ENCODE data around the gene MYEOV. TPM values are rescaled to one million over a fixed set of nuclear protein-coding genes. Genes with fewer than 3 reads are reported as not detected.

Gene MYEOV
- total RNA-seq, 3 donors from 2014 or later (not counting 1 experiment from before 2014, with no cell fraction given) = 1.1 to 1.2 TPM; not detected in 1

DNA sequence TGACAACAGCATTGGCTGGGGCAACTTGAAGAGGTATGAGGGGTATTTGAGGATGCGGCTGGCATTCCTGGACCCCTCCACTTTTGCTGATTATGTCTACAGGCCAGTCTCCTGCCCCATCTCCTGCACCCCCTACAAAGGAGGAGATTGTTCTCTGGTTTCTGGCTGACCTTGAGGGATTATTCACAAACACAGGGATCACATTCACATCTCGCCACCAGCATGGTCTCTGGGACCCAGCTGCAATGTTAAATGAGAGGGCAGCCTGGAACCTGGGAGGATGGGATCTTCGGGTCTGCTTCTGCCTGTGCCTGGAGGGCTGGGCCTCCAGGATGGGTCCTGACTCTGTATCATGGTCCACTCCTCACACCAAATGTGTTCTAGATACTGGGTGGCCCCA is 32.8 kb upstream of the MYEOV start:
- Histone ChIP-seq H3K4me1 (ENCODE audit: control insufficient read depth, insufficient read depth, low read length) (no peaks in the 10 kb centered on the region), H3K4me3 (ENCODE audit: low read length) (no peak overlapping the region), H3K27me3 (ENCODE audit: control insufficient read depth, insufficient read depth, low read length) (no peaks in the 10 kb centered on the region), H3K36me3 (ENCODE audit: control insufficient read depth, insufficient read depth, low read length) (no peaks in the 10 kb centered on the region), H3K27ac (ENCODE audit: low read length) (no peak overlapping the region), H3K9me3 (ENCODE audit: control insufficient read depth, insufficient read depth, low read length) (no peaks in the 10 kb centered on the region)
- 85% methylated on average over 2 of the region's 3 CpGs for WGBS (ENCODE audit: insufficient coverage)
- no peak for DNase-seq
- ATAC-seq = no peak
- no peak overlapping the region for H3K4me3 Mint-ChIP-seq
- H3K9me3 Mint-ChIP-seq = peaks cover 0 to 6% of the 10 kb centered on the region in 2 donors
- no peaks in the 10 kb centered on the region for H3K36me3 Mint-ChIP-seq
- peaks cover 23 to 33% of the 10 kb centered on the region in 2 donors for H3K27me3 Mint-ChIP-seq (ENCODE audit: low read depth in 2 of 2)
- H3K4me1 Mint-ChIP-seq = peaks cover 0 to 5% of the 10 kb centered on the region in 2 donors
- intact Hi-C loops (cut with micrococcal nuclease) = no loop called here
- TF ChIP-seq, protein P1, sequence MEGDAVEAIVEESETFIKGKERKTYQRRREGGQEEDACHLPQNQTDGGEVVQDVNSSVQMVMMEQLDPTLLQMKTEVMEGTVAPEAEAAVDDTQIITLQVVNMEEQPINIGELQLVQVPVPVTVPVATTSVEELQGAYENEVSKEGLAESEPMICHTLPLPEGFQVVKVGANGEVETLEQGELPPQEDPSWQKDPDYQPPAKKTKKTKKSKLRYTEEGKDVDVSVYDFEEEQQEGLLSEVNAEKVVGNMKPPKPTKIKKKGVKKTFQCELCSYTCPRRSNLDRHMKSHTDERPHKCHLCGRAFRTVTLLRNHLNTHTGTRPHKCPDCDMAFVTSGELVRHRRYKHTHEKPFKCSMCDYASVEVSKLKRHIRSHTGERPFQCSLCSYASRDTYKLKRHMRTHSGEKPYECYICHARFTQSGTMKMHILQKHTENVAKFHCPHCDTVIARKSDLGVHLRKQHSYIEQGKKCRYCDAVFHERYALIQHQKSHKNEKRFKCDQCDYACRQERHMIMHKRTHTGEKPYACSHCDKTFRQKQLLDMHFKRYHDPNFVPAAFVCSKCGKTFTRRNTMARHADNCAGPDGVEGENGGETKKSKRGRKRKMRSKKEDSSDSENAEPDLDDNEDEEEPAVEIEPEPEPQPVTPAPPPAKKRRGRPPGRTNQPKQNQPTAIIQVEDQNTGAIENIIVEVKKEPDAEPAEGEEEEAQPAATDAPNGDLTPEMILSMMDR (IDR thresholded peaks at IDR 0.05) = no peak
- H3K27ac Mint-ChIP-seq = no peak overlapping the region

DNA sequence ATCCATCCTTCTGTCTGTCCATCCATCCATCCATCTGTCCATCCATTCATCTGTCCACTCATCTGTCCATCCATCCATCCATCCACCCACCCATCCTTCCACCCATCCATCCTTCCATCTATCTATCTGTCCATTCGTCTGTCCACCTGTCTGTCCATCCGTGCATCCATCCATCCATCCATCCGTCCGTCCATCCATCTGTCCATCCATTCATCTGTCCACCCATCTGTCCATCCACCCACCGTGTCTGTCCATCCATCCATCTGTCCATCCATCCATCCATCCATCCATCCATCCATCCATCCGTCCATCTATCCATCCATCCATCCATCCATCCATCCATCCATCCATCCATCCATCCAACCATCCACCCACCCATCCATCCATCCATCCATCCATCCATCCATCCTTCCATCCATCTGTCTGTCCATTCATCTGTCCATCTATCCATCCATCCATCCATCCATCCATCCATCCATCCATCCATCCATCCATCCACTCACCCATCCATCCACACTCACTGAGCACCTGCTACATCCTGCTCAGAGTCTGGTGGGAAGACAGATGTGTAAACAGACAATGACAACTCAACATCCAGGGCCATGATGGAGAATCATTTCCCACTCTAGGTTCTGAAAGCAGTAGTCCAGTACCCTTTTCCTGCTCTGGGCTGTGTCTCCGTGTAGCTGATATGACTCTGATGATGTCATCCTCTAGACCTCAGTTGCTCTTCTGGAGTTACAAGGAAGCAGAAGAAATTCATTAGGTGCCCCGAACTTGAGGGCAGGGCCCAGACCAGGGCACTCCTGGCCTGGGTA is 30.8 kb upstream of the MYEOV start:
- H3K9me3 Mint-ChIP-seq = peaks cover 0 to 6% of the 10 kb centered on the region in 2 donors

DNA sequence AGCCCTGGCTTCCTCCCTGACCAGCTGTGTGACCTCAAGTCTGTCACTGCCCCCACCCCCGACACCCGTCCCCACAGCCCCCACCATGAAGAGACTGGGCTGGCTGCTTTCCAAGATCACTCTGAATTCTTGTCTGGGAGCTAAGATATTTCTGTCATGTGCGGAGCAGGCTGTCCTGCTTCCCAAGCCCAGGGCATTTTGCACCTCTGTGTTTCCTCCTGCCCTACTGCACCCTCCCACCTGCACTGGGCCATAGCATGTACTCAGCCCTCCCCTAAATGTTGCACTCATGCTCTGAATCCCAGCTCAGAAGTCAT is 30.3 kb upstream of the MYEOV start:
- H3K27ac ChIP-seq (ENCODE audit: low read length) = no peak overlapping the region
- H3K27me3 ChIP-seq (ENCODE audit: control insufficient read depth, insufficient read depth, low read length) = no peaks in the 10 kb centered on the region
- intact Hi-C loops (cut with micrococcal nuclease) = no loop called here
- WGBS (ENCODE audit: insufficient coverage) = 83% methylated on average over 3 of the region's 3 CpGs
- no peaks in the 10 kb centered on the region for H3K36me3 Mint-ChIP-seq
- H3K27ac Mint-ChIP-seq = no peak overlapping the region
- H3K4me3 Mint-ChIP-seq = no peak overlapping the region
- no peaks in the 10 kb centered on the region for H3K4me1 ChIP-seq (ENCODE audit: control insufficient read depth, insufficient read depth, low read length)
- peaks cover 0 to 6% of the 10 kb centered on the region in 2 donors for H3K9me3 Mint-ChIP-seq
- peaks cover 0 to 5% of the 10 kb centered on the region in 2 donors for H3K4me1 Mint-ChIP-seq
- DNase-seq (no peak), ATAC-seq (no peak)
- no peak overlapping the region for H3K4me3 ChIP-seq (ENCODE audit: low read length)
- TF ChIP-seq, protein P1 (IDR thresholded peaks at IDR 0.05) = no peak
- H3K9me3 ChIP-seq (ENCODE audit: control insufficient read depth, insufficient read depth, low read length) = no peaks in the 10 kb centered on the region
- H3K27me3 Mint-ChIP-seq (ENCODE audit: low read depth in 2 of 2) = peaks cover 19 to 23% of the 10 kb centered on the region in 2 donors
- H3K36me3 ChIP-seq (ENCODE audit: control insufficient read depth, insufficient read depth, low read length) = no peaks in the 10 kb centered on the region

More for the DNA sequence above, 30.8 kb upstream of the MYEOV start:
- Mint-ChIP-seq H3K36me3 (no peaks in the 10 kb centered on the region), H3K27ac (no peak overlapping the region), H3K27me3 (ENCODE audit: low read depth in 2 of 2) (peaks cover 19 to 23% of the 10 kb centered on the region in 2 donors), H3K4me3 (no peak overlapping the region), H3K4me1 (peaks cover 0 to 5% of the 10 kb centered on the region in 2 donors)
- Histone ChIP-seq H3K27ac (ENCODE audit: low read length) (no peak overlapping the region), H3K9me3 (ENCODE audit: control insufficient read depth, insufficient read depth, low read length) (no peaks in the 10 kb centered on the region), H3K4me3 (ENCODE audit: low read length) (no peak overlapping the region), H3K27me3 (ENCODE audit: control insufficient read depth, insufficient read depth, low read length) (no peaks in the 10 kb centered on the region), H3K36me3 (ENCODE audit: control insufficient read depth, insufficient read depth, low read length) (no peaks in the 10 kb centered on the region), H3K4me1 (ENCODE audit: control insufficient read depth, insufficient read depth, low read length) (no peaks in the 10 kb centered on the region)
- no peak for ATAC-seq
- no peak for DNase-seq
- WGBS (ENCODE audit: insufficient coverage) = 83% methylated on average over 7 of the region's 8 CpGs
- TF ChIP-seq, protein P1 (IDR thresholded peaks at IDR 0.05) = no peak
- intact Hi-C loops (cut with micrococcal nuclease) = no loop called here

All from natural killer cell (primary cell).